ENCODE data around the gene CCSER1. TPM values are rescaled to one million over a fixed set of nuclear protein-coding genes. Genes with fewer than 3 reads are reported as not detected.

The CCSER1 gene
- total RNA-seq, 4 donors from 2014 or later = 3.2 to 17.3 (median 10.2) TPM

DNA sequence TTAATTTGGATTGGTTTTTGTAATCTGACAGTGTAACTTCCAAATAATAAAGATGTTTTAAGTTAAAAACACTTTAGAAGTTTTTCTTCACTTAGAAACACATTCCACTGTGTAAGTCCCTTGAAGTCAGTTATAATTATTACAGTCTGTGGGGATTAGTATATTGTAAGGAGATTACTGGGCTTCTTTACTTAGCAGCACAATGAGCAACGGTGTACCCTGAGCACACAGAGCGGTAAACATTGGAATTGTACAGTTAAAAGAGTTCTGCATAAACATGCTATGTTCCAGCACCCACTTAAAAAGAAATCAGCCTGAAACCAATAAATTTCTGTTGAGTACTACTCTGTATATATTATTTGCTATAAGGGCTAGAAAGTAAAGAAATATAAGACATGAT, 44.3 kb downstream of the CCSER1 start:
- no peak for DNase-seq (ENCODE audit: low spot score)
- no peak for ATAC-seq (ENCODE audit: low FRiP score)
- TF ChIP-seq, protein P1, sequence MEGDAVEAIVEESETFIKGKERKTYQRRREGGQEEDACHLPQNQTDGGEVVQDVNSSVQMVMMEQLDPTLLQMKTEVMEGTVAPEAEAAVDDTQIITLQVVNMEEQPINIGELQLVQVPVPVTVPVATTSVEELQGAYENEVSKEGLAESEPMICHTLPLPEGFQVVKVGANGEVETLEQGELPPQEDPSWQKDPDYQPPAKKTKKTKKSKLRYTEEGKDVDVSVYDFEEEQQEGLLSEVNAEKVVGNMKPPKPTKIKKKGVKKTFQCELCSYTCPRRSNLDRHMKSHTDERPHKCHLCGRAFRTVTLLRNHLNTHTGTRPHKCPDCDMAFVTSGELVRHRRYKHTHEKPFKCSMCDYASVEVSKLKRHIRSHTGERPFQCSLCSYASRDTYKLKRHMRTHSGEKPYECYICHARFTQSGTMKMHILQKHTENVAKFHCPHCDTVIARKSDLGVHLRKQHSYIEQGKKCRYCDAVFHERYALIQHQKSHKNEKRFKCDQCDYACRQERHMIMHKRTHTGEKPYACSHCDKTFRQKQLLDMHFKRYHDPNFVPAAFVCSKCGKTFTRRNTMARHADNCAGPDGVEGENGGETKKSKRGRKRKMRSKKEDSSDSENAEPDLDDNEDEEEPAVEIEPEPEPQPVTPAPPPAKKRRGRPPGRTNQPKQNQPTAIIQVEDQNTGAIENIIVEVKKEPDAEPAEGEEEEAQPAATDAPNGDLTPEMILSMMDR (IDR thresholded peaks at IDR 0.05) = no peak

DNA sequence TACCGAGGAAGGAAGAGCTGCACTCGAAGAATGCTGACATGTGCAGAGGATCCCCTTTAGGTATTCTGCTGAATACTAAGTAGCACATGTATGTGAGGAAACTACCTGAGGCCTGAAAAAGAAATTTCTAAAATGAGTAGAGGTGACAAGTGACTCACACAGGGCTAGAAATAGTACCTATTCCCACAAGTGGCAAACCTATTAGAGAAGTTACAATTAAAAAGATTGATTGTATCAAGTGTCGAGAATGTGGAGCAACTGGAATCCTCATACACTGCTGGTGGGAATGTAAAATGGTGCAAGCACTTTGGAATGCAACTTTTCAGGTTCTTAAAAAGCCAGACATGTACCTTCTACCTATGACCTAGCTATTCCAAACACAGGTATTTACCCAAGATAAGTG, 47.4 kb downstream of the CCSER1 start:
- TF ChIP-seq, protein P1 (IDR thresholded peaks at IDR 0.05) = no peak
- ATAC-seq (ENCODE audit: low FRiP score) = no peak

DNA sequence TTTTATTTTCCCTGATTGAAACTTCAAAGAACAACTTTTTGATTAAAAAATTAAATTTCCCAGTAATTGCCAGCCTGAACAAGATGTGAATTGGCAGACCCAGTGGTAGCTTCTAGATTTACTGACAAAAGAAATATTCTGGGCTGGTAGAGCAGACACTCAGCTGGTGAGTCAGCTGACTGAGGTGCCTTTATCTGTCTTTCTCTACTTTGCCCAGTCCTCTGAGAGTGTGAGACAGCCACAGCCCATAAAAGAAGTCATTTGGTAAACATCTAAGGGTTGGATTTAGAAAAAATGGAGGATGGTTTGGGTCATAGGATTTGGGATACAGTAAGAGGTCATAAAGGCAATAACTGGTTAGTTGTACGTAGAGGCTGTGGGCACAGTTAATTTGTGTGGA, 54.5 kb downstream of the CCSER1 start:
- ATAC-seq (ENCODE audit: low FRiP score) = no peak
- TF ChIP-seq, protein P1 (IDR thresholded peaks at IDR 0.05) = no peak
- no peak for DNase-seq (ENCODE audit: low spot score)

More for the DNA sequence above, 47.4 kb downstream of the CCSER1 start:
- no peak for DNase-seq (ENCODE audit: low spot score)

DNA sequence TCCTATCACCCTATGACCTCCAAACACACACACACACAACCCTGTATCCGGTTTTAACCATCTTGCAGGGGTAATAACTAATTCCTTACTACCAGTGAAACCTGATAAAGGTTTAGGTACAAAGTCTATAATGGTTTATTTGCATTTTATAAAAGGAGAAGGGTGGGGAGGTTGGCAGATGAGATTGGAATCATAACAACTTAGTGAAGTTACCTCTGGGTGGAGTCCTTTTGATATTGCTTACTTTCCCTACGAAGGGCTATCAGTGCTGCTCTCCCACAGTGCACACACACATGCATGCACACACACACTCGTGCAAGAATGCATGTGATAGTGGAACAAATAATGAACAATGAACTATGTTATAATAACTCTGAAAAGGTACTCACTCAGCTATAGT, 56.1 kb downstream of the CCSER1 start:
- DNase-seq (ENCODE audit: low spot score) (no peak), ATAC-seq (ENCODE audit: low FRiP score) (no peak)
- TF ChIP-seq, protein P1 (IDR thresholded peaks at IDR 0.05) = no peak

DNA sequence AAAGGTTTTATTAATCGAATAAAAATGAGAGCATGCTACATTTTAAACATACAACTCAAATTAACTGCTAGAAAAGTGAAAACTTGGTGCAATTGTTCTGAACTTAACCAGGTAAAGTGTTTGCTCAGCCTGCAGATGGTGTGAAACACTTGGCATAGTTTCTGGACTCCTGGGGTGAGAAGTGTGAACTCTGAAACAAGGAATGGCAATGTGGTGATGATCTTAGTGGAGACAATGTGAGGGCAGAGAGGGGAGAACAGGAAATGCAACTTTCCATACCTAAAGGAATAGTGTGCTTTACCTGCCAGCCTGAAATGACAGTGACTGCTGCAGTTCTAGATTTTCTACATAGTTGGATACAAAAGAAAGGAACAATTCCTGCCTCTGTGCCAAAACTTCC, 57.4 kb downstream of the CCSER1 start:
- TF ChIP-seq, protein P1 (IDR thresholded peaks at IDR 0.05) = no peak
- ATAC-seq (ENCODE audit: low FRiP score) = no peak
- DNase-seq (ENCODE audit: low spot score) = no peak

DNA sequence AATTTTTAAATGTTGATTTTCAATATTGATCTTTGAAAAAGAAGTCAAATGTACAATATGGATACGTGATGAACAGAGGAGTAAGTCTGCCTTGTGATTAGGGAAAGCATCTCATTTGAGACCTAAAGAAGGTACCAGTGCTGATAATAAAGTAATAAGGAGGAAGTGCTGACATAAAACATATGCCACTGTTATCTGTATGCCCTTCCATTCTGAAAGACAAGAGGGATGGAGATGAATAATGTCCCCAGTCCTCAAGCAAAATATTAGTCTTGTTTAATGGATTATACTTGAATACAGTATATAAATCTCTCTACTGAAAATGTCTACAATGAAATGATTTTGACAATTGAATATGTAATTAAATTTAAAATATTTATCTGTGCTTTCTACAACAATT, 58.2 kb downstream of the CCSER1 start:
- TF ChIP-seq, protein P1 (IDR thresholded peaks at IDR 0.05) = no peak
- ATAC-seq (ENCODE audit: low FRiP score) (no peak), DNase-seq (ENCODE audit: low spot score) (no peak)

DNA sequence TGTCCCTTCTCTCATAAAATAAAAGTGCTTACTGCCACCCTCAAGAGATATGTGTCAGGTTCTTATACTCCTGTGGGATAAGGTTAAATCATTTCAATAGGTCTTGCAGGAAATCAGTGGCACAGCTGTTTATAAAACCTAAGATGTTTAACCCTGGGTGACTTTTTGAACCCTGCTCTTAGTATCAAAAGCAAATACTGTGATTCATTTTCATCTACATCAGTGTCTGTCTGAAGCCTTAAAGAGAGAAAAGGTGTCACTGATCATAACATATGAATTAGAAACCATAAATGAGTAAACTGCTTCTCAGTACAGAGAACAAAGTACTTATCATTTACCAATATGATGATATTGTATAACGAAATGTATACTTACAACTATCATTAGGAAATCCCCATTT, 59.0 kb downstream of the CCSER1 start:
- DNase-seq (ENCODE audit: low spot score) = no peak
- TF ChIP-seq, protein P1 (IDR thresholded peaks at IDR 0.05) = no peak
- no peak for ATAC-seq (ENCODE audit: low FRiP score)

All from omental fat pad (tissue), 4 donors.